HG03342 (cell line): ENCODE data around the gene UGT1A5.

Source experiments
- ATAC-seq: cut with Tn5 transposase; IDR thresholded peaks from one replicate; pipeline ENCODE4 v1.9.1; 2021; ENCODE audit warnings: mild to moderate bottlenecking, moderate library complexity; ENCODE audit not compliant: unreplicated experiment

UGT1A5 gene

DNA sequence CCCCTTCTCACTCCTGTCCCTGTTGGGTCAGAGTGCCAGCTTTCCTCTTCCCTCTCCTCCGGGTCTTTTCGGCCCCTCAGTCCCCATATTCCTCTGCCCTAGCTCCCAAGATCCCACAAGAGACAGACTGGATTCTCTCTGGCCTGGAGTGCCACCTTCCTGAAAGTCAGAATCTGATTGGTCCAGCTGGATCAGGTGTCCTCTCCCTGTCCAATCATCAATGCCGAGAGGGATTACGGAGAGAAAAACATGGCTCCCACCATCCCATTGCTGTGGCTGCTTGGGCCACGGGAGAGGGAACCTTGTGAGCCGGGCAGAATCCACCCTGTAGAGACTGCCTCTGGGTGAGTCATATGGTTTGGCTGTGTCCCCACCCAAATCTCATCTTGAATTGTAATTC lies 62.7 kb downstream of the UGT1A5 start:
- no peak for ATAC-seq

DNA sequence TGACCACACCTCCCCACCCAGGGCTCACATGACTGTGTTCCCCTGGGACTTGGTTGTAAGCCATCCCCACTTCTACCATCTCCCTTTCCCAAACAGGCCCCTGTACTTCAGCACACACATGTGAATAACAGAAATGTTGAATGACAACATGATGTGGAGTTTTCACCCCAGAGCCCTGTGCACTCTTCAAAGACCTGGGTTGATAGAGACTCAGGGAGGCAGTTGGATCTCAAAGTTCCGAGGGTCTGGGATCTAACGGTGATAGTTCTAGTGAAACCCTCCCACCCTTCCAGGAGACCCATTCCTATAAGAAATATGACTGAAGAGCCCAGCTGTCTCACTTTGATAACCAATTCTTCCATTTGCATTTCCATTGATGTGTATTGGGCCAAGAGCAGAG lies 65.3 kb downstream of the UGT1A5 start, which contains the start of gene MROH2A:
MROH2A (plus strand) TSS at position 301 of the 400 bp plus-strand sequence. CDS start 1,029 bp downstream, outside the sequence.
- no peak for ATAC-seq

DNA sequence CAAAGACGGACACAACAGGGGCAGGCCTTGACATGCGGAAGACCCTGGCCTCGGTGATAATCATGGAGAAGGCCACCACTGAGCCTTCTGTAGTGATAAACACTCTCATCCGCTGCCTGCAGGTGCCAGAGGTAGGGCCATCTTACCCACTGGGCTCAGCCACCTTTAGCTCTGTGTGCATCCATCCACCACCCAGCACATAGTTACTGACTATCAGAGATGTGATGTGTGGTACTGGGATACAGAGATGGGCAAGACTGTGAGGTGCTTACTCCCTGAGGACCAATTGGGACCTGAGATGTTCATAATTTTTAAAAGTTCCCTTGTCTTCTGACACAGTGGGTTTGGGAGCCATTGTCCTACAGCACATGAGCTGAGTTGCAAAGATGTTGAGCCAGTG lies 67.0 kb downstream of the UGT1A5 start:
- ATAC-seq: no peak

DNA sequence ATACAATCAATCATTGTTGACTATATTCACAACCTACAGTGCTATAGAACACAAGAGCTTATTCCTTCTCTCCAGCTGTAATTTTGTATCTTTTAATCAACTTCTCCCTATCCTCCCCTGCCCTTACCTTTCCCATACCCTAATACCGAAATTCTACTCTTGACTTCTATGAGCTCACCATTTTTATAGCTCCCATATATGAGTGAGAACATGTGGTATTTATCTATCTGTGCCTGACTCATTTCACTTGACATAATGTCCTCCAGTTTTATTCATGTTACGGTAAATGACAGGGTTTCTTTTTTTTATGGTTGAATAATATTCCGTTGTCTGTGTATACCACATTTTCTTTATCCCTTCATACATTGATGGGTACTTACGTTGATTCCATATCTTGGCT lies 68.1 kb downstream of the UGT1A5 start:
- ATAC-seq: no peak

DNA sequence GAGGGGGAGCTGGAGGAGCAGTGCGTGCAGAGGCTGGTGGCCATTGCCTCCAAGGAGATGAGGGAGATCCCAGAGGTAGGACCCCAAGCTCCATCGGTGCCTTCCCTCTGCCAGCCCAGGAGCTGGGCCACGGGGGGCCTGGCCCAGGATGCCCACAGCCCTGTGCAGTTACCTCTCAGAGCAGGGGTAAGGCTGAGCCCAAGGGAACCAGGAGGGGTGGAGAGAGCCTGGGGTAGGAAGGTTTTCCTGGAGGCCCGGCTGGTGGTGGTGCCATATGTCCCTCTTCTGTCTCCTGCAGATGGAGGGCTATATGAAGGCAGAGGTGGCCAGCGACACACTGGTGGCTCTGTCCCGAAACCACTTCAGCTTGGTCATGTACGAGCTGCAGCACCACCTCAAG lies 76.8 kb downstream of the UGT1A5 start:
- no peak for ATAC-seq

DNA sequence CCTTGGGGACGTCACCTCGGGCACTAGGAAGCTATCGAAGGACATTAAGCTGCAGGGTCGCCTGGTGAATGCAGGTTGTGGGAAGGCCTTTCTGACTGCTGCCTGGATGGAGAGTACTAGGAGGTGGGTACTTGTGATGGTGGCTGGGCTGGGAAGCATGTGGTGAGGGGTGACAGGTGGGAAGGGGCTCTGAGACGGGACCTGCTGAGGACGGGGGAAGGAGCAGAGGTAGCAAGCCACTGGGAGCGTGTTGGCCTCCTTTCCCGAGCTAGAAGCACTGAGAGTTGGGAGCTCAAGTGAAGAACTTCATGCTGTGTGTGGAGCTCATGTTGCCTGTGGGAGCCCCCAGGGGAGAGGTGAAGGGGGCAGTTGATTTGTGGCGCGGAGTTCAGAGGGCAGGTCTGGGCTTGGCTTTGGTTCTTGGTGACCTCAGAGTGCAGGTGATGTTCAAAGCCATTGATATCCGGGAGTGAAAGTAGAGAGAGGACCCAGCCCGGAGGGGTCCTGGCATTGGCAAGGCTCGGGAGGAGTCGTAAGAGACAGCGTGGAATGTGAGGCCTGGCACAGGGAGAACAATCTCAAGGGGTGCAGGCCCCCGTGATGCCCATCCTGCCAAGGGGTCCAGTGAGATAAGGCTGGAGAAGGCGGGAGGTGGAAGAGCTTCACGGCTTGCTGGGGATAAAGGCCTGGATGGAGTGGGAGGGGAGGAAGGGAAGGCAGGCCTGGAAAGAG lies 78.6 kb downstream of the UGT1A5 start:
- ATAC-seq: no peak

DNA sequence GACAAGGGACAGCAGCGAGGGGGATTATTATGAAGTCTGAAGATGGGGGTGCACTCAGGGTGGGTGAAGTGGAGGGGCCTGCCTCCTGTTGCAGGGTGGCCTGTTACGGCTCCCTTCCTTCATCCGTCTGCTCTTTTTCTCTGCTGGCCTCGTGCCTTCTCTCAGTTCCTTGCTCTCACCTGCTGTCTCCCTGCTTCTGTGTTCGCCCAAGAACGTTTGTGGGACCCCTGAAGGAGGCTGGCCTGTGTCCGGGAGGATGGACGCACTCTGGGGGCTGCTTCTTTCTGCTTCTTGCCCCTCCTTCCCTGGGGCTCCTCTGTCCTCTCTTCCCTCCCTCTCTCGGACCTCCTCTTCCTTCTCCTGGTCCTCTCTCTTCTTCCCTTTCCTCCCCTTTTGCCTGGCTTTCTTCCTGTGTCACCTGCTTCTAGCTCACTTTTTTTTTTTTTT lies 79.2 kb downstream of the UGT1A5 start:
- ATAC-seq: no peak

DNA sequence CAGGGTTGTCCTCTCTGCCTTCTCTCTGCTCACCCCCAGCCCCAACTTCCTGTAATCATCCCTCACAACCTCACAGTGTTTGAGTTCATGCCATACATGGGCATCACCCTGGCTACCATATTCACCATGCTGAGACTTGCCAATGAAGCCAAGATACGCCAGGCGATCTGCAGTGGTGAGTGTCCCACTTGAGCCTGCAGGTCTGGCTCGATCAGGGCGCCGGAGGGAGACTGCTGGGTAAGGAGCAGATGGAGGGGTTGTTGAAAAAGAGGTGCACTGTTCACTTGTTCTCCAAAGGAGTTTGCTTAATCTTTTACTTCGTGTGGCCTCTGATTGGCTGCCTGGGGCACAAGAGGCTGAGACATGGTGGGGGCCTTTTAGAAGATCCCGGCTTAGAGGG lies 80.0 kb downstream of the UGT1A5 start:
- no peak for ATAC-seq

DNA sequence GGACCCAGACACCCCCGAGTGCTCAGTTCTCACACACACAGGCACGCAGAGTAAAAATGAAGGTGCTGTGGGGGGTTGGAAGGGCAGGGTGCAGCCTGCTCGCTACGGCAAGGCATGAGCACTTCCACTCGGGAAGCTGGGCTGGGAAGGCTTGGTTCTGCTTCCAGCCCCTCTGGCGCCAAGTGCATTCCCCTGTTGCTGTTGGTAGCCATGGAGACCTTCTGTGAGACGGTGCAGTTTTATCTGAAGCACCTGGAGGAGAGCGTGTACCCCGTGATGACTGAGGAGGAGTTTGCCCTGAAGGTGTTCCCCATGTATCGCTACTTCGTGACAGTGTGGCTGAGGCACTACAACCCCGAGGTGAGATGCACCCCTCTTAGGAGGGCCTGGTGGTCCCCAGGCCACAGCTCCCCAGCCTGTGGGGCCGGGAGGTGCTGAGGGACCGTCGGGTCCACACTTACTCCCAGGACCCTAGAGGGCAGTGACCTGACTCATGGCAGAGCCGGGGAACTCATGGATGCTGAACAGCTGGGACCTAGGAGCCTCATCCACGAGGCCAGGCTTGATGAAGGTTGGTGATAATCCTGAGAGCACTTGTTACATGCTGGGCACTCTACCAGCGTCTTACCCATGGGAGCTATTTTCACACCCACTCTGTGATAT lies 80.9 kb downstream of the UGT1A5 start:
- ATAC-seq: no peak

DNA sequence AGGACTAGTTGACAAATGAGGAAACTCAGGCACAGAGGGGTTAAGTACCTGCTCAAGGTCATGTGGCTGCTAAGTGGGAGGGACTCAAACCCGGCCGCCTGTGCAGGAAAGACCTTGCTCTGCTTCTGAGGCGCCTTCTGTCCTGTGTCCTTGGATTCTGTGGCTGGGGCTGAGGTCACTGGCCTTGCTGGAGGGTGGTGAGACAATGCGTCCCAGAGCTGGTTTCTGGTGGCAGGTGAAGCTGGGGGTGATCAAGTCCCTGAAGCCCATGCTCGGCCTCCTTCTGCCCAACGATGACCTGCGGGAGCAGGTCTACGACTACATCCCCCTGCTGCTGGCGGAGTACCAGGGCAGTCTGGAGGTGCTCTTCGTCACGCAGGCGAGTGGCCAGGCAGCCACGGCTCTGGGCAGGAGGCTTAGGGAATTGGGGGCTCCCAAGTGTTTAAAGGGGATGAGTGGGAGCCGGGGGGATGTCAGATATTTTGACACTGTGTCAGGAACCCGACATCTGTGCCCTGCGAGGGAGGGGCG lies 81.5 kb downstream of the UGT1A5 start:
- no peak for ATAC-seq

DNA sequence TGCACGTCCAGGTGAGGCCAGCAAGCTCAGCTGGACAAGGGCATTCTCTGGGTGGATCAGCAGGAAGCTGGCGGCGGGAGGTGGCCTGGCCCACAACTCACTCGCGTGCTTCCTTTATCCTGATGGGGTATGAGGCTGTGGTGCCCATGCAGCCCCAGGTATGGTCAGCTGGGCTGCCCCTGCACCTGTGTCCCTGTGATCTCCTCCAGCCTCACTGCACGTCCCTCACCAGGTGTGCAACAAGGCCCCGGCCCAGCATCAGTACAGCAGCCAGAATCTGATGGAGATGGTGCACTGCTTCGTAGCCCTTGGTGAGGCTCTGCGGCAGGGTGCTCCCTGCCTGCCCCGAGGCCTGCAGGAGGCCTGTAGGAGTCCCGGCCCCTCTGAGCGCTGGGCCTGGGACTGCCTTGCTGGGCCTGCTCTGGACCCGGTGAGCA lies 83.0 kb downstream of the UGT1A5 start:
- ATAC-seq: no peak

DNA sequence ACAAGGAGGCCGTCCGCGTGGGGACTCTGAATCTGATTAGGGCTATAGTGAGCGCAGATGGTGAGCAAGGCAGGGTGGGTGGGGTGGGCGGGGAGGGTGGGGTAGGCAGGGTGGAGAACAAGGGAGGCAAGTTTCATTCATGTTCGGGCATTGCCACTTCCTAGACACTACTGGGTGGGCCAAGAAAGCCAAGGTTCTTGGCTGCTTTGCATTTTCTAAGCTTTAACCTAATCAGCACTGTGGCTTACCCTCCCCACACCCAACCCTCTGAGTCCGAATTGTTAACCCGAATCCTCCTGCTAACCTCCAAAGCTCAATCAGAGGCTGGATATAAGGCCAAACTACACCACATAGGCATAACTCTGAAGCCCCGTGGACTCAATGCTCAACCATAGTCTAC lies 83.5 kb downstream of the UGT1A5 start:
- ATAC-seq: no peak

DNA sequence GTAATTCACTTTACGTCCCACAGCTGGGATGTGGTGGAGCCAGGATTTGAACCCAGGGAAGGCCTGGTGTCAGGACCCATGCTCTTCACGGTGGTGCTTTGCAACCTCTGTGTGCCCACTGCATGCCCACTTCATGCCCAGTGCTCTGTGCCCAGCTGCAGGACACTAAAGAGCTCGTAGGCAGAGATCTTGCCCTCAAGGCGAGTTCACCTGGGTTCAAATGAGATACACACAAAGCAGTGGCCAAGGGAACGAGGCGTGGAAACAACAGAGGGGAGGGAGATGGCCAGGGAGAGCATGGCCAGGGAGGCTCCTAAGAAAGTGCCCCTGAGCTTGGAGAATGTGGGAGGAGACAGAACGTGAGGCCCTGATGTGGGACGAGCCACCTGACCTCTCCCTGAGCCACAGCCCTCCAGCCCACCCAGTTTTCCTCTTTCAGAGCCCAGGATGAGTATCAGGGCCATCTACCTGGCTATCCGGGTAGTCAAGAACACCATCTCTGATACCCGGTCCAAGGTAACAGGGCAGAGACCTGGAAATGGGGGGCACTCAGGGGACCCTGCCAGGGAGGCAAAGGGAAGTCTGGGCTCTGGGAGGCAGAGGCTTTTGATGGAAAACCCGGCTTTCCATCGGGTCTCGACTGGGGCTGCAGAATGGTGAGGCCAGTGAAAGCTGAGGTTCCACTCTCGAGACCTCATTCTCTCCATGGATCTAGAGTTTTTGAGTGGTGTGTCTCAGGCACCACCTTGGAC lies 85.8 kb downstream of the UGT1A5 start:
- no peak for ATAC-seq

DNA sequence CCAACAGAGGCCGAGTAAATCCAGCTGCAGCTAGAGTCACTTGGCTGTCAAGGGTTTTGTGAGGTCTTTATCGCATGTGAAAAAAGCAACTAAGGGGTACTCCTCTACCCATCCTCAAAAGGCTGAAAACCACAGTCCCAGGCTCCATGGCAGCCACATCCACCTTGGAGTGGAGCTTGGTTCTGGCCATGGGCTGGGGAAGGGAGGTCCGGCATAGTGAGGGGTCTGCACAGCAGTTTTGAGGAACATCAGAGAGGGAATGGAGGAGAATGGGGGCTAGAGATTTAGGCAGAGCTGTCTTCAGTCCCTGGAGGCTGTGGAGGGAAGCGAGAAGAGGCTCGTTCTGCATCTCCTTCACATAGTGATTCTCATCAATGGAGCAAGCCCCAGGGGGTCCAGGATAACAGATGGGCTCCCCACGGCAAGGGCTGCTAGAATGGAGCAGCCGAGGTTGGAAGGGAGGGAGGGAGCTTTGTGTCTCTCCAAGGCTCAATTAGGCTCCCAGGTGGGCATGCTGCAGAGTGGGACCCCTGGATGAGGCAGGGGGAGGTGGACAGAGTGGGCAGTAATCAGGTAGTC lies 86.5 kb downstream of the UGT1A5 start:
- no peak for ATAC-seq

DNA sequence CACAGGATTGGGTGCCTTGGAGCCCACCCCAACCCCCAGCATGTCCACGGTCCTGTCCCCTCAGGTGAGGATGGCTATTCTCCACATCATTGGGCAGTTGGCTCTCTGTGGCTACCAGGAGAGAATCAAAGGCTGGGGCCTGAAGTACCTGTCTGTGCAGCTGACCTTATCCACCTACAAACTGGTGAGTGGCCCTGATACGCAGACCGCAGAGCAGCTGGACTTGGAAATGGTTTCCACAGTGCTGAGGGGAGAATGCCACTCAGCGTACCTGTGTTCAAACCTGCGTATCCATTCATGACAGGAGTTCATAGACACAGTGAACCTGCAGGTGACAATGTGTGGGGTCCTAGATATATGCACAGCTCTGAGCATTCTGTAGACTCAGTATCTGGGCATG lies 87.0 kb downstream of the UGT1A5 start:
- no peak for ATAC-seq

DNA sequence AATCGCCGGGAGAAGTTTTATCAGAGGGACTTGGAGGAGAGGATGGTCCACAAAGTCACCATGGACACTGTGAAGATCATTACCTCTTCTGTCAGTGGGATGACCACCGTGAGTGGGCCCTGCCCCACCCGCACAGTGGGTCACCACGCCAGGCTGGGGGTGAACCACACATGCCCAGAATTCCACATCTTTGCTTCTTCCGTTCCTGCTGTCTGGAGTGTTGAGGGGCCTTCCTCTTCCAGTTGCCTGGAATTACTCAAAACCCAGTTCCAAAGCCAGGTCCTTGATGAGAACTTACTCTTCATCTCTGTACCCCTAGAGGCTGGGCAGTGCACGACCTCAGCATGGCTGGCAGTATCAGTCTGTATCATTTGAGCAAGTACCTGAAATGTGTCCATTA lies 87.5 kb downstream of the UGT1A5 start:
- no peak for ATAC-seq

DNA sequence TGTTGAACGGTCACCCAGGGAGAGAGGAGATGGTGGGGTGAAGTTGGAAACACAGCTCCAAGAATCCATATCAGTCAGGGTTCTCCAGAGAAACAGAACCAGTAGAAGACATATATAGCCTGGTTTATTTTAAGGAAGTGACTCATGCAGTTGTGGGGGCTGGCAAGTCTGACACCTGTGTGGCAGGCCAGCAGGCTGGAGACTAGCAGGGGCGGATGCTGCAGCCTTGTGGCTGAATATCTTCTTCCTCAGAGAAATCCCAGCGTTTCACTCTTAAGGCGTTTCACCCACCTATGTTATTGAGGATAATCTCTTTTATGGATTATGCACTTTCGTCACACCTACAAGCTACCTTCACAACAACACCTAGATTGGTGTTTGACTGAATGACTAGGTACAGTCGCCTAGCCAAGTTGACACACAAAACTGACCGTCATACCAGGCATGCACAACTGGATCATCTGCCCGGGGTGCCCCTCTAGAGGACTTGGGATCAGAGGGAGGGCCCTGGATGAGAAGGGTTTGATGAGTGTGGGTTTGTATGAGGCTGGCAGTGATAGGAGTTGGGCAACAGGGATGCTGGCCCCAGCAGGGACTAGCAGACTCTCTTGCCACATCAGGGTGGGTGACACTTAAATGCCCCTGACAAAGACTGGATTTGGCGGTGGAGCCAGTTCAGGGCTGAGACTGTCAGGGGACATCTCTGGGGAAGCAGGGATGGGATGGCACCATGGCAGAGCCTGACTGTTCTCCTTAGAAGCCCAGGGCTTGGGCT lies 88.8 kb downstream of the UGT1A5 start:
- no peak for ATAC-seq

DNA sequence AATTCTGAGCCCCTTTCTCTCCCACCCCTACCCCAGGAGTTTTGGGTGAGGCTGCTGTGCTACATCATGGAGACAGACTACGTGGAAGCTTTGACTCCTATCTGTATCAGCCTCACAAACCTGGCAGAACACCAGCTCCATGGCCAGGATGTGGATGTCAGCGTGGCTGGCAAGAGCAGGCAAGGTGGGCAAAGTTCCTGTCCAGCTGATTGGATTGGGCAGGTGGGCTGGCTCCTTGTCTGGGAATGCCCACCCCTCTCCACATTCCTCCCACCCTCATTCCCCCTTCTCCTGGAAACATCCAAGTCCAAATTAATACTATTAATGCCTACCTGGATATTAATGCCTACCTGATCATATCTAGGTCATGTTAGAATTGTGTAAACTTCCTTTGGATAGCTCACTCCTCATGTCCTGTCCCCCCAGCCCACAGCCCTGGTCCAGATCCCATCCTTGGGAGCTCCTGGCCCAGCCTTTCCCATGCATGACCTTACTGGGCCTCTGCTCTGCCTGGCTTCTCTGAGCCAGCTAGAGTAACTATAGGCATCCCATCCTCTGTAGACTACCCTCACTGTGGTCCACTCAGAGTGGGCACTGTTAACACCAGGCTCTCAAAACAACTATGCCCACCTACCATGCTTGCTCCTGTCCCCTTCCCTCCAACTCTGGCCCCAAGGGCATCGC lies 89.6 kb downstream of the UGT1A5 start:
- ATAC-seq: no peak

DNA sequence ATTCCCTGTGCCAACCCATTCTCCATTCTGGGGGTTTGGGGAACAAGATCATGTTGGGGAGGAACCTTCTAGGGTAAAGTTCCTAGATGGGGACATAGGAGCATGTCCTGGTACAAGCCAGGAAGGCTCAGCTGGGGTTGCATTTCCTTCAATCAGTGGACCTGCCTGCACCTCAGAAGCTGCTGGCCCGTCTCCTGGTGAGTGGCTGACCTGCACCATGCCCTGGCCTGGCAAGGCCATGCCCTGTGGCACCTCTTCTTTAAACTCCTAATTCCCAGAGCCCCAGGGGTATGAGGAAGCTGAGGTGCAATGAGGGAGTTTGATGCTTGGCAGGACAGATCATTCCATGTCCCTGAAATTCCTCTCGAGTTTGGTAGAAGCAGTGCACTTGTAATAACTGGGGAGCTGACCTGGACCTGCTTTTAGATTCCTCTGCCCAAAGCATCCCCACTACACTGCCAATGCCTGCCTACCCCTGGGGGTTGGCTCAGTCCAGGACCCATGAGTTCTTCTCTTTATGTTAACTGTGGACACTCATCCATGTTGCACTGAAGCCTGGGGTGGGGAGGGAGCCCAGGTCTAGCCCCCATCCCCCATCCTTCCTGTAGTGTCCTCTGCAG lies 90.7 kb downstream of the UGT1A5 start:
- no peak for ATAC-seq
